ENCODE results near the gene ZNF462. TPM values are rescaled to one million over a fixed set of nuclear protein-coding genes. Genes with fewer than 3 reads are reported as not detected.

Gene ZNF462
- total RNA-seq, 1 donor from 2014 or later, result 154 TPM

DNA sequence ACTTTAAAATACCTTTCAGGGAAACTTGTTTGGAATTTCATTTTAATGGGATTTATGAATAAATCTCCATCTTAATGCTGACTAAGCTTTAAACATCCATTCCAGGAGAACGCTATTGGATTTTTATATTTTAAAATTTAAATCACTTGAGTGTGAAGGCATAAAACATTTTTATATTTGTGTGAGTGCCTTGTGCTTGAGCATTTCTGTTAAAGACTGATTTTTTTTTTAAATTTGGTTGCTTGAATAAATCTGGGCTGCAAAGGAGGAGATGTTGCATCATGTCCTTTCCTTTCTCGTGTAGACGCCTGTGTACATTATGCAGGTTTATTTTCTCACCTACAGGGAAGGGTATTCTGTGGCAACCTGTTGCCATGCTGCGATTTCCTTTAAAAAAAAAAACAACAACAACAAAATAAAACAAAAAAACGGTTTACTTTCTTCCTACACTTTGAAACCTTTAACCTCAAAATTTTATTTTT, 108.1 kb downstream of the ZNF462 start:
- no peak for DNase-seq (ENCODE audit: low spot score in 2 of 2, unreplicated experiment in 2 of 2)
- Mint-ChIP-seq H3K36me3 (peaks cover 36% of the 10 kb centered on the region), H3K9me3 (no peaks in the 10 kb centered on the region), H3K4me1 (peaks cover 18% of the 10 kb centered on the region), H3K4me3 (no peak overlapping the region), H3K27me3 (ENCODE audit: low read depth) (no peaks in the 10 kb centered on the region), H3K27ac (peak overlapping the region; percentile 72)
- TF ChIP-seq CTCF (IDR thresholded peaks at IDR 0.05; ENCODE audit: unreplicated experiment), result no peak

DNA sequence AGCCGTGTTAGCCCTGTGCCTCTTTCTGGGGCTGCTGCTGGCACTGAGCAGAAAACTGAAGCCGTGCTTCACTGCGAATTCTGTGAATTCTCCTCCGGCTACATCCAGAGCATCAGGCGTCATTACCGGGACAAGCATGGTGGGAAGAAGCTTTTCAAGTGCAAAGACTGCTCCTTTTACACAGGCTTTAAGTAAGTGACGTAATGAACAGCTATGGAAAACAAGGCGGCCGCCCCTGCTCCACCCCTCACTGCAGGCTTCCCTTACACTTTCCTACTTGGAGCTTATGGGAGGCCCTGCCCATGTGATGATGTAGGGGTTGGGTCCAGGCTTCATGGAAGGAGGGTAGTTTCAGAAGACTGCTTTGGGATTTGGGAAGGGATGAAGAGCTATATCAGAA, 109.1 kb downstream of the ZNF462 start:
- Mint-ChIP-seq H3K4me1 (peaks cover 18% of the 10 kb centered on the region), H3K27ac (no peak overlapping the region), H3K9me3 (no peaks in the 10 kb centered on the region), H3K36me3 (peaks cover 41% of the 10 kb centered on the region), H3K4me3 (no peak overlapping the region), H3K27me3 (ENCODE audit: low read depth) (no peaks in the 10 kb centered on the region)
- no peak for TF ChIP-seq CTCF (IDR thresholded peaks at IDR 0.05; ENCODE audit: unreplicated experiment)
- no peak for DNase-seq (ENCODE audit: low spot score in 2 of 2, unreplicated experiment in 2 of 2)

- no peak for TF ChIP-seq CTCF (IDR thresholded peaks at IDR 0.05; ENCODE audit: unreplicated experiment)
- no peaks in the 10 kb centered on the region for H3K27me3 Mint-ChIP-seq (ENCODE audit: low read depth)
- H3K4me3 Mint-ChIP-seq, result no peak overlapping the region
- no peak for DNase-seq (ENCODE audit: low spot score in 2 of 2, unreplicated experiment in 2 of 2)
- no peak overlapping the region for H3K27ac Mint-ChIP-seq
- no peaks in the 10 kb centered on the region for H3K9me3 Mint-ChIP-seq
- H3K36me3 Mint-ChIP-seq, result peaks cover 61% of the 10 kb centered on the region
- H3K4me1 Mint-ChIP-seq, result peaks cover 18% of the 10 kb centered on the region
Observed at GRCh38 chr9:106974341-106974740, 111.4 kb downstream of the ZNF462 start.

- TF ChIP-seq CTCF (IDR thresholded peaks at IDR 0.05; ENCODE audit: unreplicated experiment), result no peak
- DNase-seq (ENCODE audit: low spot score in 2 of 2, unreplicated experiment in 2 of 2), result no peak
- Mint-ChIP-seq H3K4me3 (no peak overlapping the region), H3K27ac (no peak overlapping the region), H3K27me3 (ENCODE audit: low read depth) (no peaks in the 10 kb centered on the region), H3K36me3 (peaks cover 80% of the 10 kb centered on the region), H3K9me3 (no peaks in the 10 kb centered on the region), H3K4me1 (peaks cover 13% of the 10 kb centered on the region)
Observed at GRCh38 chr9:106976772-106977171, 113.8 kb downstream of the ZNF462 start.

- TF ChIP-seq CTCF (IDR thresholded peaks at IDR 0.05; ENCODE audit: unreplicated experiment), result no peak
- Mint-ChIP-seq H3K36me3 (peaks cover 67% of the 10 kb centered on the region), H3K4me3 (no peak overlapping the region), H3K9me3 (no peaks in the 10 kb centered on the region), H3K27me3 (ENCODE audit: low read depth) (no peaks in the 10 kb centered on the region), H3K4me1 (peaks cover 31% of the 10 kb centered on the region), H3K27ac (peak overlapping the region; percentile 34)
- no peak for DNase-seq (ENCODE audit: low spot score in 2 of 2, unreplicated experiment in 2 of 2)
Observed at GRCh38 chr9:106980551-106981101, 117.7 kb downstream of the ZNF462 start.
